ENCODE data around the gene ISLR.

The ISLR gene

DNA sequence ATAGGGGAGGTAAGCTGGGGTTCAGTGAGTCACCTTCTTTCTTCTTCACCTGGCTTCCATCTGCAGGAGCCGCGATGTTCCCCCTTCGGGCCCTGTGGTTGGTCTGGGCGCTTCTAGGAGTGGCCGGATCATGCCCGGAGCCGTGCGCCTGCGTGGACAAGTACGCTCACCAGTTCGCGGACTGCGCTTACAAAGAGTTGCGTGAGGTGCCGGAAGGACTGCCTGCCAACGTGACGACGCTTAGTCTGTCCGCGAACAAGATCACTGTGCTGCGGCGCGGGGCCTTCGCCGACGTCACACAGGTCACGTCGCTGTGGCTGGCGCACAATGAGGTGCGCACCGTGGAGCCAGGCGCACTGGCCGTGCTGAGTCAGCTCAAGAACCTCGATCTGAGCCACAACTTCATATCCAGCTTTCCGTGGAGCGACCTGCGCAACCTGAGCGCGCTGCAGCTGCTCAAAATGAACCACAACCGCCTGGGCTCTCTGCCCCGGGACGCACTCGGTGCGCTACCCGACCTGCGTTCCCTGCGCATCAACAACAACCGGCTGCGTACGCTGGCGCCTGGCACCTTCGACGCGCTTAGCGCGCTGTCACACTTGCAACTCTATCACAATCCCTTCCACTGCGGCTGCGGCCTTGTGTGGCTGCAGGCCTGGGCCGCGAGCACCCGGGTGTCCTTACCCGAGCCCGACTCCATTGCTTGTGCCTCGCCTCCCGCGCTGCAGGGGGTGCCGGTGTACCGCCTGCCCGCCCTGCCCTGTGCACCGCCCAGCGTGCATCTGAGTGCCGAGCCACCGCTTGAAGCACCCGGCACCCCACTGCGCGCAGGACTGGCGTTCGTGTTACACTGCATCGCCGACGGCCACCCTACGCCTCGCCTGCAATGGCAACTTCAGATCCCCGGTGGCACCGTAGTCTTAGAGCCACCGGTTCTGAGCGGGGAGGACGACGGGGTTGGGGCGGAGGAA, 40.5 kb upstream of the ISLR start:
- H3K4me3 Mint-ChIP-seq = peak overlapping the region; percentile 28 to 81
- H3K27me3 Mint-ChIP-seq = peaks cover 84 to 91% of the 10 kb centered on the region in 2 donors
- ATAC-seq (replicated peaks) (no peak), DNase-seq (no peak)
- H3K36me3 Mint-ChIP-seq = peaks cover 13 to 14% of the 10 kb centered on the region in 2 donors
- H3K4me1 Mint-ChIP-seq = peaks cover 52 to 86% of the 10 kb centered on the region in 2 donors
- H3K27ac Mint-ChIP-seq = peak overlapping the region; percentile 94
- peaks cover 0 to 5% of the 10 kb centered on the region in 2 donors for H3K9me3 Mint-ChIP-seq

DNA sequence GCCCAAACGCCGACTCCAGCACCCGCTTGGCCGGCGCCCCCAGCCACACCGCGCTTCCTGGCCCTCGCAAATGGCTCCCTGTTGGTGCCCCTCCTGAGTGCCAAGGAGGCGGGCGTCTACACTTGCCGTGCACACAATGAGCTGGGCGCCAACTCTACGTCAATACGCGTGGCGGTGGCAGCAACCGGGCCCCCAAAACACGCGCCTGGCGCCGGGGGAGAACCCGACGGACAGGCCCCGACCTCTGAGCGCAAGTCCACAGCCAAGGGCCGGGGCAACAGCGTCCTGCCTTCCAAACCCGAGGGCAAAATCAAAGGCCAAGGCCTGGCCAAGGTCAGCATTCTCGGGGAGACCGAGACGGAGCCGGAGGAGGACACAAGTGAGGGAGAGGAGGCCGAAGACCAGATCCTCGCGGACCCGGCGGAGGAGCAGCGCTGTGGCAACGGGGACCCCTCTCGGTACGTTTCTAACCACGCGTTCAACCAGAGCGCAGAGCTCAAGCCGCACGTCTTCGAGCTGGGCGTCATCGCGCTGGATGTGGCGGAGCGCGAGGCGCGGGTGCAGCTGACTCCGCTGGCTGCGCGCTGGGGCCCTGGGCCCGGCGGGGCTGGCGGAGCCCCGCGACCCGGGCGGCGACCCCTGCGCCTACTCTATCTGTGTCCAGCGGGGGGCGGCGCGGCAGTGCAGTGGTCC, 39.7 kb upstream of the ISLR start:
- Mint-ChIP-seq H3K4me3 (peak overlapping the region; percentile 42 to 48), H3K27ac (peak overlapping the region; percentile 93), H3K36me3 (peaks cover 13 to 14% of the 10 kb centered on the region in 2 donors), H3K27me3 (peaks cover 84 to 91% of the 10 kb centered on the region in 2 donors), H3K4me1 (peaks cover 48 to 78% of the 10 kb centered on the region in 2 donors), H3K9me3 (peaks cover 0 to 5% of the 10 kb centered on the region in 2 donors)
- DNase-seq (no peak), ATAC-seq (replicated peaks) (no peak)

DNA sequence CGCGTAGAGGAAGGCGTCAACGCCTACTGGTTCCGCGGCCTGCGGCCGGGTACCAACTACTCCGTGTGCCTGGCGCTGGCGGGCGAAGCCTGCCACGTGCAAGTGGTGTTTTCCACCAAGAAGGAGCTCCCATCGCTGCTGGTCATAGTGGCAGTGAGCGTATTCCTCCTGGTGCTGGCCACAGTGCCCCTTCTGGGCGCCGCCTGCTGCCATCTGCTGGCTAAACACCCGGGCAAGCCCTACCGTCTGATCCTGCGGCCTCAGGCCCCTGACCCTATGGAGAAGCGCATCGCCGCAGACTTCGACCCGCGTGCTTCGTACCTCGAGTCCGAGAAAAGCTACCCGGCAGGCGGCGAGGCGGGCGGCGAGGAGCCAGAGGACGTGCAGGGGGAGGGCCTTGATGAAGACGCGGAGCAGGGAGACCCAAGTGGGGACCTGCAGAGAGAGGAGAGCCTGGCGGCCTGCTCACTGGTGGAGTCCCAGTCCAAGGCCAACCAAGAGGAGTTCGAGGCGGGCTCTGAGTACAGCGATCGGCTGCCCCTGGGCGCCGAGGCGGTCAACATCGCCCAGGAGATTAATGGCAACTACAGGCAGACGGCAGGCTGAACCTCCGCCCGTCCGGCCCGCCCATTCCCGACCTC, 39.0 kb upstream of the ISLR start:
- Mint-ChIP-seq H3K27me3 (peaks cover 84 to 91% of the 10 kb centered on the region in 2 donors), H3K4me3 (peak overlapping the region; percentile 48 to 66), H3K4me1 (peaks cover 43 to 71% of the 10 kb centered on the region in 2 donors), H3K27ac (peak overlapping the region; percentile 93), H3K36me3 (peaks cover 13 to 14% of the 10 kb centered on the region in 2 donors), H3K9me3 (peaks cover 0 to 5% of the 10 kb centered on the region in 2 donors)
- no peak for DNase-seq
- ATAC-seq (replicated peaks) = peak; percentile 48 to 55

DNA sequence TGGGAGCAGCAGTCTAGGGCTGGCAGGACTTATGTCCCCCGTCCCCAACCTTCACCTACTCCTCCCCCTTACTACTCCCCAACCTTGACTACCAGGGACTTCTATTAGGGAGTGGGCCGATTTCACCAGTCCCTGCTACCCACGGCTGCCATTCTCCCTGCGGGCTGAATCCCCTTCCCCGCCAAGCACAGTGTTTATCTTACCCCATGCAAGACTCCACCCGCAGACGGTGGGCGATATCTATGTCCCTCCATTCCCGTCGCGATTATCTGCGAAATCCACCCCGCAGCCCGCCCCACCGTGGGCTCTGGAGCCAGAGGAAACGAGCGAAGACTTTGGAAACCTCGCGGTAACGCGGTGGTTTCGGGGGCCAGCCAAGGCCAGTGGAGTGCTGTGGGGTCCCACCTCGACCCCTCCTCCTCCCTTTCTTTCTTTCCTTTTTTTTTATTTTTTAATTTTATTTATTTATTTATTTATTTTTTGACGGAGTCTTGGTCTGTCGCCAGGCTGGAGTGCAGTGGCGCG, 38.4 kb upstream of the ISLR start:
- DNase-seq (no peak), ATAC-seq (replicated peaks) (no peak)
- H3K4me1 Mint-ChIP-seq = peaks cover 39 to 65% of the 10 kb centered on the region in 2 donors
- H3K36me3 Mint-ChIP-seq = peaks cover 13 to 14% of the 10 kb centered on the region in 2 donors
- H3K27me3 Mint-ChIP-seq = peaks cover 83 to 90% of the 10 kb centered on the region in 2 donors
- H3K27ac Mint-ChIP-seq = peak overlapping the region; percentile 62
- peak overlapping the region; percentile 51 to 66 for H3K4me3 Mint-ChIP-seq
- peaks cover 0 to 5% of the 10 kb centered on the region in 2 donors for H3K9me3 Mint-ChIP-seq

GRCh38 chr15:74136540-74136813, 37.0 kb upstream of the ISLR start:
- no peak for ATAC-seq (replicated peaks)
- peaks cover 0 to 5% of the 10 kb centered on the region in 2 donors for H3K9me3 Mint-ChIP-seq
- H3K4me1 Mint-ChIP-seq = peaks cover 33 to 52% of the 10 kb centered on the region in 2 donors
- no peak for DNase-seq
- peaks cover 69 to 85% of the 10 kb centered on the region in 2 donors for H3K27me3 Mint-ChIP-seq
- H3K27ac Mint-ChIP-seq = peak overlapping the region; percentile 84
- H3K4me3 Mint-ChIP-seq = peak overlapping the region; percentile 76 to 81
- peaks cover 10% of the 10 kb centered on the region in 2 donors for H3K36me3 Mint-ChIP-seq

GRCh38 chr15:74136814-74137536, 36.5 kb upstream of the ISLR start:
- Mint-ChIP-seq H3K4me1 (peaks cover 30 to 48% of the 10 kb centered on the region in 2 donors), H3K9me3 (peaks cover 0 to 3% of the 10 kb centered on the region in 2 donors), H3K36me3 (peaks cover 6 to 7% of the 10 kb centered on the region in 2 donors), H3K27me3 (peaks cover 64 to 80% of the 10 kb centered on the region in 2 donors), H3K27ac (peak overlapping the region; percentile 84), H3K4me3 (peak overlapping the region; percentile 76 to 81)
- DNase-seq = no peak
- ATAC-seq (replicated peaks) = peak in 1 of 2 donors; percentile 15

- peak overlapping the region in 1 of 2 donors; percentile 20 for H3K4me3 Mint-ChIP-seq
- no peak for DNase-seq
- no peak overlapping the region for H3K27ac Mint-ChIP-seq
- no peak for ATAC-seq (replicated peaks)
- peaks cover 3 to 5% of the 10 kb centered on the region in 2 donors for H3K36me3 Mint-ChIP-seq
- peaks cover 59 to 78% of the 10 kb centered on the region in 2 donors for H3K27me3 Mint-ChIP-seq
- H3K4me1 Mint-ChIP-seq = peaks cover 26 to 43% of the 10 kb centered on the region in 2 donors
- H3K9me3 Mint-ChIP-seq = no peaks in the 10 kb centered on the region
These were observed 36.0 kb upstream of the ISLR start for GRCh38 chr15:74137537-74137894.

DNA sequence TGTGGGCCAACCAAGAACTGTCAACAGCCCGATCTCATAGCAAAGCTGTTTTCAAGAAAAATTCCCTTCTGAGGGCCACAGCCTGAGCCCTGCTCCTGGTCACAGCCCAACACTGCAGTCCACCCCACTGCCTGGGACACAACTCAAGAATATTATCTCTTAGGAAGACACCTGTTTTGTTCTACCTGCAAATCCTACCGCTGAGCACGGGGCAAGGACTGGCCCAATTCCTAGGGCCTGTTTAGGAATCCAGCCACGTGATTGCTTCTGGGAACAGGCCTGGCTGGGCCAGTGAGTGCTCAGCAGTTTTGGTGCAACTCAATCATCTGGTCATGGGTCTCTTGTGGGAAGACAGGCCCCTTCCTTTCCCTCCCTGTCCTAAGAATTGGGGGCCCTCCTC, 34.9 kb upstream of the ISLR start:
- ATAC-seq (replicated peaks) = no peak
- H3K4me3 Mint-ChIP-seq = no peak overlapping the region
- no peaks in the 10 kb centered on the region for H3K9me3 Mint-ChIP-seq
- H3K4me1 Mint-ChIP-seq = peaks cover 23 to 34% of the 10 kb centered on the region in 2 donors
- no peak for DNase-seq
- H3K36me3 Mint-ChIP-seq = peaks cover 0 to 5% of the 10 kb centered on the region in 2 donors
- no peak overlapping the region for H3K27ac Mint-ChIP-seq
- H3K27me3 Mint-ChIP-seq = peaks cover 51 to 73% of the 10 kb centered on the region in 2 donors

- Mint-ChIP-seq H3K4me3 (no peak overlapping the region), H3K9me3 (no peaks in the 10 kb centered on the region), H3K36me3 (no peaks in the 10 kb centered on the region), H3K27me3 (peaks cover 51 to 72% of the 10 kb centered on the region in 2 donors), H3K4me1 (peaks cover 9 to 10% of the 10 kb centered on the region in 2 donors), H3K27ac (no peak overlapping the region)
- no peak for DNase-seq
- no peak for ATAC-seq (replicated peaks)
These were observed 31.9 kb upstream of the ISLR start for GRCh38 chr15:74141591-74141990.

DNA sequence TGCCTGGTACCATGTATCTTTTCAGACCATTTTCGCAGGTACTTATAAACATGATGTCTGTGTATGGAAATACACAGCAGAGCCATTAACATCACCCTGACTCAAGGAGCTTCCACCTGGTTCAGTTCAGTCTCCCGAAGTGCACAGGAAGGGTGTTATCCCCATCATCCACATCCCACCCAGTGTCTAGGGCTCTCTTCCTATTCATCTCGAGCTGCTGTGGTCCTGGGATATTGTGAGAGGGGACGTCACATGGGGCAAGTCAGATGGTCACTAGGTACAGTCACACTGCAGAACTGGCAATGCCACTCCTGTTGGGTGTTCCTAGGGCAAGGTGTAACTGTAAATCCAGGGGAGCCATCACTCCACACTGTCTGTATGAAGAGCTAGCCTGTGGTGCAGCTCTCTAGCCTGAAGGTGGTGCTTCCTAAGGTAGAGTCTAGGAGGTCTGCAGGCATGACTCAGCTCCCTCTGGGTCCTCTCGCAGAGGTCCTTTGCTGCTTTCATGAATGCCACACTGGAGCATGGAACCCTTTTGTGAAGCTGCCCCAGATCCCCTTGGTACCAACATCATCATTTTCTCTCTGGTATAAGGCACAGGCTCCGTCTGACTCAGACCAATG, 29.2 kb upstream of the ISLR start:
- H3K9me3 Mint-ChIP-seq = peaks cover 0 to 2% of the 10 kb centered on the region in 2 donors
- ATAC-seq (replicated peaks) = no peak
- no peak overlapping the region for H3K27ac Mint-ChIP-seq
- H3K4me1 Mint-ChIP-seq = no peaks in the 10 kb centered on the region
- H3K36me3 Mint-ChIP-seq = no peaks in the 10 kb centered on the region
- peaks cover 37 to 67% of the 10 kb centered on the region in 2 donors for H3K27me3 Mint-ChIP-seq
- H3K4me3 Mint-ChIP-seq = no peak overlapping the region
- DNase-seq = no peak

DNA sequence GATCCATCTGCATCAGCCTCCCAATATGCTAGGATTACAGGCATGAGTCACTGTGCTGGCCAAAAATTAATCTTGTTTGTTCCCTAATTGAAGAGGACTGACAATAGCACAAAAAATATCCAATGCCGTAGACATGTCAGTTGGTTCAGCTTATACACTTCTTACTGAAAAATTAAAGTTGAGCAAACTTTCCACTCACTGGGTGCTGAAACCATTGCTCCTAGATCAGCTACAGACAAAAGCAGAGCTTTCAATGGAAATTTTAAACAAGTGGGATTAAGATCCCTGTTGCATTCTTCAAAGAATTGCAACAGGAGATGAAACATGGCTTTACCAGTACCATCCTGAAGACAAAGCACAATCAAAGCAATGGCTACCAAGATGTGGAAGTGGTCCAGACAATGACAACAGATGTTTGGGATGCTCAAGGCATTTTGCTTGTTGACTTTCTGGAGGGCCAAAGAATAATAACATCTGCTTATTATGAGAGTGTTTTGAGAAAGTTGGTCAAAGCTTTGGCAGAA, 27.2 kb upstream of the ISLR start:
- no peak for DNase-seq
- H3K27ac Mint-ChIP-seq = no peak overlapping the region
- no peak overlapping the region for H3K4me3 Mint-ChIP-seq
- H3K27me3 Mint-ChIP-seq = peaks cover 44 to 67% of the 10 kb centered on the region in 2 donors
- ATAC-seq (replicated peaks) = no peak
- no peaks in the 10 kb centered on the region for H3K36me3 Mint-ChIP-seq
- no peaks in the 10 kb centered on the region for H3K4me1 Mint-ChIP-seq
- H3K9me3 Mint-ChIP-seq = peaks cover 0 to 2% of the 10 kb centered on the region in 2 donors

GRCh38 chr15:74147051-74147450, 26.5 kb upstream of the ISLR start:
- Mint-ChIP-seq H3K36me3 (no peaks in the 10 kb centered on the region), H3K4me3 (no peak overlapping the region), H3K27me3 (peaks cover 48 to 68% of the 10 kb centered on the region in 2 donors), H3K9me3 (peaks cover 0 to 2% of the 10 kb centered on the region in 2 donors), H3K4me1 (no peaks in the 10 kb centered on the region), H3K27ac (no peak overlapping the region)
- ATAC-seq (replicated peaks) (no peak), DNase-seq (no peak)

Data from stimulated activated naive B cell treated with anti-CD40 and anti-IgM and Interleukin-4, amounts not matched to agents 10 μg/mL and 1 μg/mL and 100 μg/mL, for 72 hours (primary cell).